Neural progenitor cell (in vitro differentiated cells): ENCODE data around the gene CYFIP2. TPM values are rescaled to one million over a fixed set of nuclear protein-coding genes. Genes with fewer than 3 reads are reported as not detected.

ENCODE experiments used
- DNase-seq: peaks from one replicate; pipeline ENCODE4 v3.0.0-alpha.2; 2016; ENCODE audit warnings: low spot score
- H2AFZ ChIP-seq: fragments of 200-600 bp; sonication (generic); replicated peaks from 2 replicates; pipeline ENCODE4 v1.6.1; 2016; ENCODE audit warnings: antibody characterized with exemption
- H3F3A ChIP-seq: fragments of 200-600 bp; sonication (generic); 2 replicates; pipeline ENCODE4 v1.6.1; 2016; ENCODE audit warnings: antibody characterized with exemption, low read depth
- H3K27ac ChIP-seq: fragments of 200-600 bp; sonication (generic); 2 replicates; pipeline ENCODE4 v1.5.1; 2016; ENCODE audit warnings: mild to moderate bottlenecking
- H3K27me3 ChIP-seq: fragments of 200-600 bp; sonication (generic); 2 replicates; pipeline ENCODE4 v1.6.1; 2016; ENCODE audit warnings: mild to moderate bottlenecking, moderate library complexity
- H3K36me3 ChIP-seq: fragments of 200-600 bp; sonication (generic); 2 replicates; pipeline ENCODE4 v1.5.1; 2016
- H3K4me1 ChIP-seq: fragments of 200-600 bp; sonication (generic); 2 replicates; pipeline ENCODE4 v1.6.1; 2016; ENCODE audit warnings: mixed run types
- H3K4me2 ChIP-seq: fragments of 200-600 bp; sonication (generic); 2 replicates; pipeline ENCODE4 v1.6.1; 2016
- H3K4me3 ChIP-seq: fragments of 200-600 bp; sonication (generic); 2 replicates; pipeline ENCODE4 v1.5.1; 2016
- H3K79me2 ChIP-seq: fragments of 200-600 bp; sonication (generic); 2 replicates; pipeline ENCODE4 v1.6.1; 2016; ENCODE audit warnings: low read depth
- H3K9ac ChIP-seq: fragments of 200-600 bp; sonication (generic); 2 replicates; pipeline ENCODE4 v1.6.1; 2016
- H3K9me3 ChIP-seq: fragments of 200-600 bp; sonication (generic); 2 replicates; pipeline ENCODE4 v1.5.1; 2016; ENCODE audit warnings: low read depth
- H4K20me1 ChIP-seq: fragments of 200-600 bp; sonication (generic); 2 replicates; pipeline ENCODE4 v1.6.1; 2016; ENCODE audit warnings: low read depth
- H3K27ac Mint-ChIP-seq: 3 replicates; pipeline ENCODE4 v1.8.0; 2021; ENCODE audit warnings: mixed read lengths
- H3K27me3 Mint-ChIP-seq: 2 replicates; pipeline ENCODE4 v1.8.0; 2022; ENCODE audit warnings: low read depth, mild to moderate bottlenecking, inconsistent platforms, moderate library complexity, mixed read lengths; ENCODE audit not compliant: insufficient read depth
- H3K36me3 Mint-ChIP-seq: 3 replicates; pipeline ENCODE4 v1.8.0; 2021; ENCODE audit warnings: mixed read lengths
- H3K4me1 Mint-ChIP-seq: 3 replicates; pipeline ENCODE4 v1.8.0; 2021; ENCODE audit warnings: mixed read lengths
- H3K4me3 Mint-ChIP-seq: 3 replicates; pipeline ENCODE4 v1.8.0; 2021; ENCODE audit warnings: mild to moderate bottlenecking, moderate library complexity, mixed read lengths
- H3K9me3 Mint-ChIP-seq: 3 replicates; pipeline ENCODE4 v1.8.0; 2020; ENCODE audit warnings: mixed read lengths
- CTCF ChIP-seq: fragments of 200-600 bp; sonication (generic); IDR thresholded peaks from 2 replicates; pipeline ENCODE4 v1.5.1; 2017; ENCODE audit warnings: antibody characterized with exemption, mild to moderate bottlenecking
- EZH2 ChIP-seq: fragments of 200-600 bp; sonication (generic); IDR thresholded peaks from 2 replicates; pipeline ENCODE4 v1.6.1; 2017; ENCODE audit warnings: antibody characterized with exemption, mild to moderate bottlenecking, moderate library complexity
- EZH2phosphoT487 ChIP-seq: fragments of 200-600 bp; sonication (generic); IDR thresholded peaks from 2 replicates; pipeline ENCODE4 v1.6.1; 2017; ENCODE audit warnings: antibody characterized with exemption
- total RNA-seq: library from RNA; depleted of rRNA; stranded (reverse); fragments of >200 nt; gene quantifications from 2 replicates; pipeline ENCODE4 v1.2.3, GENCODE V29; 2015; ENCODE audit warnings: low replicate concordance

Gene CYFIP2
- total RNA-seq, 1 donor from 2014 or later = 70.2 TPM

- peaks cover 1% of the 10 kb centered on the region for H3K27me3 ChIP-seq
- no peaks in the 10 kb centered on the region for H4K20me1 ChIP-seq
- DNase-seq = no peak
- H3K4me2 ChIP-seq = no peak overlapping the region
- Mint-ChIP-seq H3K27me3 (peaks cover 4% of the 10 kb centered on the region), H3K36me3 (no peaks in the 10 kb centered on the region), H3K9me3 (peaks cover 5% of the 10 kb centered on the region), H3K27ac (no peak overlapping the region), H3K4me3 (no peak overlapping the region), H3K4me1 (no peaks in the 10 kb centered on the region)
- no peaks in the 10 kb centered on the region for H3K79me2 ChIP-seq
- H3K9ac ChIP-seq = no peak overlapping the region
- H3K27ac ChIP-seq = no peak overlapping the region
- no peaks in the 10 kb centered on the region for H3K9me3 ChIP-seq
- no peak for TF ChIP-seq EZH2
- no peak for TF ChIP-seq EZH2phosphoT487
- TF ChIP-seq CTCF = no peak
- H2AFZ ChIP-seq = no peak overlapping the region
- no peaks in the 10 kb centered on the region for H3K36me3 ChIP-seq
- H3K4me1 ChIP-seq = no peaks in the 10 kb centered on the region
- H3F3A ChIP-seq = no peaks in the 10 kb centered on the region
- H3K4me3 ChIP-seq = no peak overlapping the region
Measured at GRCh38 chr5:157258450-157258849, 7.5 kb upstream of the CYFIP2 start.

- Mint-ChIP-seq H3K27me3 (peaks cover 4% of the 10 kb centered on the region), H3K9me3 (peaks cover 5% of the 10 kb centered on the region), H3K4me3 (no peak overlapping the region), H3K27ac (no peak overlapping the region), H3K4me1 (no peaks in the 10 kb centered on the region), H3K36me3 (no peaks in the 10 kb centered on the region)
- H3K9me3 ChIP-seq = no peaks in the 10 kb centered on the region
- no peaks in the 10 kb centered on the region for H3F3A ChIP-seq
- H3K9ac ChIP-seq = no peak overlapping the region
- no peaks in the 10 kb centered on the region for H4K20me1 ChIP-seq
- no peak overlapping the region for H3K27ac ChIP-seq
- H3K27me3 ChIP-seq = peaks cover 14% of the 10 kb centered on the region
- H3K4me3 ChIP-seq = no peak overlapping the region
- no peak overlapping the region for H3K4me2 ChIP-seq
- H2AFZ ChIP-seq = no peak overlapping the region
- no peaks in the 10 kb centered on the region for H3K4me1 ChIP-seq
- DNase-seq = no peak
- no peaks in the 10 kb centered on the region for H3K79me2 ChIP-seq
- no peaks in the 10 kb centered on the region for H3K36me3 ChIP-seq
- TF ChIP-seq CTCF (no peak), EZH2 (no peak), EZH2phosphoT487 (no peak)
Measured at GRCh38 chr5:157259699-157260098, 6.2 kb upstream of the CYFIP2 start.

GRCh38 chr5:157263496-157264090, 2.3 kb upstream of the CYFIP2 start:
- Histone ChIP-seq H3K27ac (no peak overlapping the region), H3K4me1 (peaks cover 25% of the 10 kb centered on the region), H3K9ac (no peak overlapping the region), H3K4me2 (no peak overlapping the region), H4K20me1 (peaks cover 22% of the 10 kb centered on the region), H3K27me3 (peaks cover 23% of the 10 kb centered on the region), H2AFZ (no peak overlapping the region), H3F3A (no peaks in the 10 kb centered on the region), H3K79me2 (peaks cover 22% of the 10 kb centered on the region), H3K9me3 (no peaks in the 10 kb centered on the region), H3K36me3 (no peaks in the 10 kb centered on the region), H3K4me3 (no peak overlapping the region)
- Mint-ChIP-seq H3K4me1 (peaks cover 21% of the 10 kb centered on the region), H3K9me3 (no peaks in the 10 kb centered on the region), H3K4me3 (no peak overlapping the region), H3K27me3 (no peaks in the 10 kb centered on the region), H3K27ac (no peak overlapping the region), H3K36me3 (no peaks in the 10 kb centered on the region)
- TF ChIP-seq EZH2phosphoT487 (no peak), CTCF (no peak)
- no peak for DNase-seq
